Psoas muscle (tissue), 8 donors: ENCODE results near the gene SHISA3. TPM values are rescaled to one million over a fixed set of nuclear protein-coding genes. Genes with fewer than 3 reads are reported as not detected.
A peak's percentile ranks its signal among the peaks of the same experiment; 100 is the strongest.

Experiments used
- ATAC-seq, 4 donors: fragments of 200-7000 bp; cut with Tn5 transposase; one replicate each; pipeline ENCODE4 v1.9.1; 2020; ENCODE audit warnings: moderate library complexity in 3 of 4, mild to moderate bottlenecking in 2 of 4
- DNase-seq, 2 donors: peaks; one replicate each; pipeline ENCODE4 v3.0.0-alpha.2; 2020
- H3K27ac ChIP-seq: fragments of 200-600 bp; one replicate; pipeline ENCODE4 v1.8.0; 2022
- H3K27me3 ChIP-seq, 3 donors: fragments of 200-600 bp in 1 of 3; one replicate each; pipeline versions ENCODE4 v1.6.1 to v1.8.0; 2013 to 2022; ENCODE audit warnings: low read length in 2 of 3, mild to moderate bottlenecking in 2 of 3, moderate library complexity in 1 of 3; ENCODE audit not compliant: insufficient read depth in 3 of 3
- H3K36me3 ChIP-seq, 2 donors: fragments of 200-600 bp in 1 of 2; one replicate each; pipeline versions ENCODE4 v1.6.1 to v1.8.0; 2013 to 2022; ENCODE audit warnings: low read depth in 1 of 2, mild to moderate bottlenecking in 1 of 2, moderate library complexity in 1 of 2; ENCODE audit not compliant: insufficient read depth in 1 of 2
- H3K4me1 ChIP-seq: fragments of 200-600 bp; one replicate; pipeline ENCODE4 v1.8.0; 2022
- H3K4me3 ChIP-seq: fragments of 200-600 bp; one replicate; pipeline ENCODE4 v1.8.0; 2022; ENCODE audit warnings: mild to moderate bottlenecking
- H3K9me3 ChIP-seq: fragments of 200-600 bp; one replicate; pipeline ENCODE4 v1.8.0; 2022
- CTCF ChIP-seq: fragments of 200-600 bp; IDR thresholded peaks from one replicate; pipeline ENCODE4 v1.8.0; 2022; ENCODE audit warnings: antibody characterized with exemption
- WGBS, 3 donors: extraction: QIAGEN DNeasy Blood & Tissue Kit; methylation state at CpG; one replicate each; pipeline versions ENCODE4 v1.1.6 to v1.1.7; 2013; 5-methylcytosine and 5-hydroxymethylcytosine counted together
- intact Hi-C, 2 donors: fragments of 100-400 bp; cut with DNase I; formaldehyde crosslinking; loops; one replicate each; pipeline versions ENCODE4 v1.11.0 to v1.14.2; 2022
- polyA plus RNA-seq, 3 donors: library from polyadenylated mRNA; stranded (reverse); fragments of 200-250 nt; gene quantifications; one replicate each; pipeline ENCODE4 v1.2.3, GENCODE V29; 2013
- total RNA-seq, 4 donors: library from RNA; stranded (reverse); fragmentation: NEBNext Ultra II Directional in 2 of 4; extraction: Animal tissue kit (Norgen Biotek cat#: 25700) in 2 of 4; gene quantifications; one replicate each; pipeline versions ENCODE4 v1.2.1 to v1.2.4, GENCODE V29; 2021 to 2023
- donor health status: healthy with polysubstance abuse.
- donor health status: DM: no; HTN: no; CAD: no; lungs with moderate emphysema.
- donor health status: Bipolar disorder and iron deficiency.
- donor health status: healthy.
- donor health status: DM: yes; HTN: yes; CAD: no.
- donor health status: DM: no; HTN: no; CAD: no.
- donor health status: DM: no; HTN: no; CAD: no.
- donor health status: DM: yes; HTN: yes; CAD: no.

SHISA3 gene
- total and polyA plus RNA-seq, 7 donors: 0.35 to 1.5 (median 0.64) TPM; not detected in 1

GRCh38 chr4:42396361-42396751 is 932 bp upstream of the SHISA3 start:
- peaks cover 2 to 59% (median 10%) of the 10 kb centered on the region in 3 donors for H3K27me3 ChIP-seq
- H3K4me1 ChIP-seq: peaks cover 11% of the 10 kb centered on the region
- H3K9me3 ChIP-seq: no peaks in the 10 kb centered on the region
- H3K27ac ChIP-seq: no peak overlapping the region
- H3K4me3 ChIP-seq: peak overlapping the region; percentile 69
- 65 to 68% (median 68%) methylated on average over 17 of the region's 17 CpGs for WGBS, 3 donors
- TF ChIP-seq CTCF: no peak
- DNase-seq (no peak), ATAC-seq (no peak)
- no peaks in the 10 kb centered on the region for H3K36me3 ChIP-seq
- intact Hi-C loops: no loop called here

GRCh38 chr4:42397635-42398170 is 415 bp downstream of the SHISA3 start:
- Histone ChIP-seq H3K4me3 (peak overlapping the region; percentile 69), H3K36me3 (no peaks in the 10 kb centered on the region), H3K4me1 (peaks cover 11% of the 10 kb centered on the region), H3K27me3 (peaks cover 2 to 59% (median 10%) of the 10 kb centered on the region in 3 donors), H3K27ac (no peak overlapping the region), H3K9me3 (no peaks in the 10 kb centered on the region)
- WGBS, 3 donors: 0 to 1% (median 0%) methylated on average over 37 to 52 of the region's 52 CpGs
- DNase-seq: peak in 1 of 2 donors; percentile 24
- no peak for TF ChIP-seq CTCF
- peak; percentile 36 to 65 (median 52) for ATAC-seq
- intact Hi-C loops: no loop called here

GRCh38 chr4:42398171-42398870 is 1.0 kb downstream of the SHISA3 start:
- TF ChIP-seq CTCF: no peak
- ATAC-seq (peak; percentile 25 to 70 (median 56)), DNase-seq (peak; percentile 14 to 61)
- WGBS, 3 donors: 0 to 1% (median 1%) methylated on average over 49 to 60 of the region's 60 CpGs
- Histone ChIP-seq H3K4me1 (peaks cover 11% of the 10 kb centered on the region), H3K4me3 (peak overlapping the region; percentile 69), H3K9me3 (no peaks in the 10 kb centered on the region), H3K36me3 (no peaks in the 10 kb centered on the region), H3K27me3 (peaks cover 2 to 59% (median 10%) of the 10 kb centered on the region in 3 donors), H3K27ac (no peak overlapping the region)
- intact Hi-C loops: no loop called here

- WGBS, 3 donors: 5 to 7% (median 5%) methylated on average over 23 to 24 of the region's 24 CpGs
- intact Hi-C loops: no loop called here
- TF ChIP-seq CTCF: no peak
- DNase-seq (no peak), ATAC-seq (no peak)
- Histone ChIP-seq H3K27me3 (peaks cover 2 to 59% (median 10%) of the 10 kb centered on the region in 3 donors), H3K27ac (no peak overlapping the region), H3K9me3 (no peaks in the 10 kb centered on the region), H3K36me3 (no peaks in the 10 kb centered on the region), H3K4me3 (peak overlapping the region; percentile 69), H3K4me1 (peaks cover 11% of the 10 kb centered on the region)
These were observed 1.6 kb downstream of the SHISA3 start for GRCh38 chr4:42398871-42399331.
